AG04449 (cell line): ENCODE measurements around the gene MAP4K1.

Experiments
- CTCF ChIA-PET: fragments of 350-600 bp; formaldehyde crosslinking; extraction: SDS; loops from one replicate; lab custom pipeline; 2021; ENCODE audit warnings: antibody characterized with exemption; lab: Yijun Ruan, JAX
- POLR2A ChIA-PET: fragments of 400-600, 350-600 bp; formaldehyde crosslinking; extraction: SDS; loops from one replicate; lab custom pipeline; 2020; ENCODE audit warnings: antibody characterized with exemption, inconsistent platforms; lab: Yijun Ruan, JAX
- DNase-seq: peaks from one replicate; pipeline ENCODE4 v3.0.0-alpha.2; 2010; ENCODE audit warnings: low read depth, low spot score
- H3K4me3 ChIP-seq: 2 replicates; pipeline ENCODE4 v1.5.1; 2011; ENCODE audit warnings: low read depth, mild to moderate bottlenecking, control low read depth, low read length
- TF ChIP-seq, protein P1 (sequence below): IDR thresholded peaks from one replicate; pipeline ENCODE4 v1.5.1; 2011; ENCODE audit warnings: mild to moderate bottlenecking, moderate library complexity, low read length, control low read depth, inconsistent platforms; ENCODE audit not compliant: insufficient read depth; ENCODE audit errors: missing control alignments

The MAP4K1 gene

DNA sequence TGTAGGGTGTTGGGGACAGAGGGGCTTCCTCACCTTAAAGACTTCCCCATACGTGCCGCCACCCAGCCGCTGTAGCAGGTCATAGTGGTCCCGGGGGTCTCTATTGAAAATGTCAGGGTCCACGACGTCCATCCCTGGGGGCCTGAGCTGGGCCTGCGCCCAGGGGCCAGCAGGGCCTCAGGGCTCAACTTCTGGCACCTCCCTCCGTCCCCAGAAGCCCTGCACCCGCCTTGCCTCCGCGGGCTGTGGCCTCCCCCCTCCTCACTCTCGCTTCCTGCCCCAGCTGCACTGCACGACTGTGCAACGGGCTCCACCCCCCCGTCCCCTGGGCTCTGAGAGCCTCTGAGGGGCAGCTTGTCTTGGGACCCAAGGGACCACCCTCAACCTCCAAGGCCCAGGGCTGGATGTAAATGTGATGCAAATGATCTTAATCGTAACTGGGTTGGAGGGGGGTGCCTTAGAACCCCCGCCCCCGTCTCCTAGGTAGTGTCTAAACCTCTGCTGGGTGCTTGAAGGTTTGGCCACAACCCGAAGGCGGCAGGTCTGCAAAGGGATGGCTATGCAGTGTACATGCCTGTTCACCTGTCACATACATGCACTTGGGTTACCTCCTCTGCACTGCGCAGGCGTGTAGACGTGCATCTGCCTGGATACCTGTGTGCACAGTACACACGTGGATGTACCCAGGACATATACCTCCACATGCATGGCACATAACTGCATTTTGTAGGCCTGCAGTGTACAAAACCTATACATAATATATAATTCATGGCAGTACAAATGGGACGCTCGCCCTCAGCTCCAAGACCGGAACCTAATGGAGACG is at the start of gene MAP4K1:
MAP4K1 (minus strand) TSS at position 190 of the 826 bp plus-strand sequence; CDS start at position 132, 58 bp downstream.
- ChIA-PET POLR2A (interaction anchor here (0.6 to 2.0 kb wide), 4 partner anchors 10 to 206 kb away, joined by 3 to 6 read pairs (median 4); no protein-coding TSS in a partner anchor), CTCF (interaction anchor here (1.0 to 5.7 kb wide), 8 partner anchors 11 to 312 kb away, joined by 3 to 100 read pairs (median 4); partner anchors contain the start of genes CATSPERG, FAM98C, MRPS12 and SARS2)
- peak within 1 kb of the TSS; percentile 67 for H3K4me3 ChIP-seq
- no peak for DNase-seq
- TF ChIP-seq, protein P1, sequence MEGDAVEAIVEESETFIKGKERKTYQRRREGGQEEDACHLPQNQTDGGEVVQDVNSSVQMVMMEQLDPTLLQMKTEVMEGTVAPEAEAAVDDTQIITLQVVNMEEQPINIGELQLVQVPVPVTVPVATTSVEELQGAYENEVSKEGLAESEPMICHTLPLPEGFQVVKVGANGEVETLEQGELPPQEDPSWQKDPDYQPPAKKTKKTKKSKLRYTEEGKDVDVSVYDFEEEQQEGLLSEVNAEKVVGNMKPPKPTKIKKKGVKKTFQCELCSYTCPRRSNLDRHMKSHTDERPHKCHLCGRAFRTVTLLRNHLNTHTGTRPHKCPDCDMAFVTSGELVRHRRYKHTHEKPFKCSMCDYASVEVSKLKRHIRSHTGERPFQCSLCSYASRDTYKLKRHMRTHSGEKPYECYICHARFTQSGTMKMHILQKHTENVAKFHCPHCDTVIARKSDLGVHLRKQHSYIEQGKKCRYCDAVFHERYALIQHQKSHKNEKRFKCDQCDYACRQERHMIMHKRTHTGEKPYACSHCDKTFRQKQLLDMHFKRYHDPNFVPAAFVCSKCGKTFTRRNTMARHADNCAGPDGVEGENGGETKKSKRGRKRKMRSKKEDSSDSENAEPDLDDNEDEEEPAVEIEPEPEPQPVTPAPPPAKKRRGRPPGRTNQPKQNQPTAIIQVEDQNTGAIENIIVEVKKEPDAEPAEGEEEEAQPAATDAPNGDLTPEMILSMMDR = no peak

DNA sequence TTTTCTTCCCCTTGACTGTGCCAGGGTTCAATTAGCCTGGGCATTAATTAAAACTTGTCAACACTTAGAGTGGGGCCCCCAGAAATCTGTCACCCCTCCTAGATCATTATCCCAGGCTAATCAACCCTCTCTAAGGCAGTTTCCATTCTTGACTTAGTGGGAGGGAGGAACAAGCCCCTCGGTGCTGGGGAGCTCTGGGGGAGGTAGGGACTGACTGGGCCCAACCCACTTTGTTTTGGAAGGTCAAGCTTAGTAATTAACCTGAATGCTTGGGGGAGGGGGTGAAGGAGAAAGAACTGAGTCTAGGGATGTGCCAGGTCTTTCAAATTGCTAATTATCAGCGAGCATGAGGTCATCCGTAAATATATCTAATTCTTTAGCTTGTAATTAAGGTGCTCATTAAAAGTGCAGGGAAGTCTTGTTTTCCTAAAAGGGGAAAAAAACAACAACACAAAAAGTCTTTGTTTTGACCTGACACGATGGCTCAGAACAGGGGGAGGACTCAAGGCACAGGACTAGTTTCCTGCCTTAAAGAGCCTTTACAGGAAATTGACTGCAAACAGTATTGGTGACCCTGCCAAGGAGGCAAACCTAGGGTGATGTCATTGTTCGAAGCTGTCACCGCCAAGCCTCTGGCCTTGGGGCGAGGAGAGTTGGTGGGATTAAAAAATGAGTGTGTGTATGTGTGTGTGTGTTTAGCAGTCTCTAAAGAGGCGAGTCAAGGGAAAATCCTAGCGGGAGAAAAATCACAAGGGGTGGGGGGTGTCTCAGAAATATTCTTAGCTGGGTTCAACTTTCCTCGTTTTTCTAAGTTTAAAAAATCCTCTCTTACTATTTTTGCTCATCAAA is 49.1 kb upstream of the MAP4K1 start:
- H3K4me3 ChIP-seq = no peak overlapping the region
- TF ChIP-seq, protein P1 = no peak
- CTCF ChIA-PET = interaction anchor here (0.7 to 1.8 kb wide), 6 partner anchors 8 to 202 kb away, joined by 3 to 7 read pairs (median 4); no protein-coding TSS in a partner anchor
- no peak for DNase-seq
- POLR2A ChIA-PET = interaction anchor here (1.9 kb wide), 1 partner anchor 19 kb away, joined by 7 read pairs; the partner anchor contains the start of gene ACTN4

DNA sequence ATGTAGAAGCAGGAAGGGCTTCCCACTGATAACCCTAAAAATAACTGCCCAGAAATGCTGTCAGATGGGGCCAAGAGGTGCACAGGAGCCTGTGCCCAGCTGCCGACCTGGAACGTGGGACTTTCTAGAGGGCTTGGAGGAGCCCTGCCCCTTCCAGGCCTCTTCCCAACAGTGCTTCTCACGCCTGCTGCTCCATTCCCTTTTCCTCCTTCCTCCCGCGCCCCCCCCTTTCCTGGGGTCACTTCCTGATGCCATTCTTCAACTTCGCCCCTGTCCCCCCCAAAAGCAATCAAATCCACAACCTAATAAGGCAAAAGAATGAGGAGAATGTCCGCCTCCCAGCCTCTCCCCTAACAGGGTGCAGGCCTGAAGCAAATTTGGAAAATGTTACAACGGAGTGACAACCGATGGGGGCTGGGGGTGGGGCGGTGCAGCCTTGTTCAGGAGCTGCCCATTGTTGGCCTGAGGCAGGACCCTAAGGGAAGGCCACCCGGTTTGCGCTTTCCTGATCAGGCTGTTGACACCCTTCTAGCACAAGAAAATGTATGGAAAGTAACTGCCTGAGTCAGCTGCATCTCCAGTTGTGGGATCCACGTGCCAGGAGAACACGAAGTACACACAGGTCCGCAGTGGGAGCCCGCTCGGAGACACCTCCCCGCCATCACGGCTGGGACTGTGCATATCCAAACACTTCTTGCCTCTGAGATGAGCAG is 48.4 kb upstream of the MAP4K1 start:
- TF ChIP-seq, protein P1 = no peak
- no peak for DNase-seq
- CTCF ChIA-PET = interaction anchor here (1.0 to 1.8 kb wide), 4 partner anchors 9 to 28 kb away, joined by 3 to 7 read pairs (median 4); no protein-coding TSS in a partner anchor
- no peak overlapping the region for H3K4me3 ChIP-seq
- POLR2A ChIA-PET = interaction anchor here (1.9 kb wide), 1 partner anchor 18 kb away, joined by 7 read pairs; the partner anchor contains the start of gene ACTN4

DNA sequence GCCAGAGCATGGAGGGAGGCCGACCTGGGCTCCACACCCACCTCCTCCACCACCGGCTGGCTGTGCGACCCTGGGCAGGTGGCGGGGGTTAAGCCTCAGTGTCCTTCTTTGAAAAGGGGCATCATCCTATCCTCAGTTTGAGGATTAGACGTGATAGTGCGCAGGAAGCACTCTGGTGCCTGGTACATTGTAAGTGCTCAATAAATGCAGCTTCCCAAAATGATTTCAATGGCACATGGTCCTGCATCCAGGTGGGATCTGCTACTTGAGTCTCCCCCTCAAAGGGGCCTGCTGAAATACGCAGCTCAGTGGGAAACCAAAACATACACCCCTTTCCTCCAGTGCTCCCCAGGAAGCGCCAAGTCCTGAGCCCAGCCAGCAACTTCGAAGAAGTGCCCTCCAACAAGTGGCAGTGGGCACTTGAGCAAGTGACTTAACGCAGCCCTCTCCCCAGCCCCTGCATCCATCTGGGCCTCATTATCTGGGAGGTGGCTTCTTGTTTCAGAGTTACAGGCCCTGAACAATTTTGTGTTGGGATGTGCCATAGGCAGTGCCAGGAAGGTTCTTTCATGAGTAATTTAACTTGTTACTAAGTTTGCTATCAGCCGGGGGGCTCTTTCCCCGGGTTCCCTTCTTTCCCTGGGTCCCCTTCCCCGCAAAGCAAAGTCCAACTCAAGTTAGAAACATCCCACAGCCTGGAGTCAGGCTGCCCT is 47.6 kb upstream of the MAP4K1 start:
- DNase-seq = no peak
- ChIA-PET POLR2A (interaction anchor here (0.5 to 1.9 kb wide), 2 partner anchors 17 to 21 kb away, joined by 4 to 7 read pairs; partner anchors contain the start of gene ACTN4), CTCF (interaction anchor here (1.0 to 1.7 kb wide), 4 partner anchors 10 to 18 kb away, joined by 3 to 5 read pairs (median 4); partner anchors contain the start of gene ACTN4)
- TF ChIP-seq, protein P1 = no peak
- H3K4me3 ChIP-seq = no peak overlapping the region
